ENCODE data around the gene KIF13A. TPM values are rescaled to one million over a fixed set of nuclear protein-coding genes. Genes with fewer than 3 reads are reported as not detected.
"Not testable (repeated sequence)": the region's sequence is repeated elsewhere in the genome, so short reads cannot be mapped to it uniquely, and the experiment has no call there.

The KIF13A gene
- total RNA-seq, 1 donor = 25.3 TPM

GRCh38 chr6:17740559-17741220 lies 246.7 kb downstream of the KIF13A start:
- no peak for DNase-seq (ENCODE audit: low read depth in 2 of 3, low spot score in 2 of 3)

- DNase-seq (ENCODE audit: low read depth in 2 of 3, low spot score in 2 of 3) = no peak
These were observed 249.7 kb downstream of the KIF13A start for GRCh38 chr6:17737704-17738252.

- DNase-seq (ENCODE audit: low read depth in 2 of 3, low spot score in 2 of 3) = not testable (repeated sequence)
These were observed 252.1 kb downstream of the KIF13A start for GRCh38 chr6:17735311-17735710.

- DNase-seq (ENCODE audit: low read depth in 2 of 3, low spot score in 2 of 3) = no peak
These were observed 257.2 kb downstream of the KIF13A start for GRCh38 chr6:17730078-17730704.

GRCh38 chr6:17729223-17730077 lies 258.0 kb downstream of the KIF13A start:
- no peak for DNase-seq (ENCODE audit: low read depth in 2 of 3, low spot score in 2 of 3)

- no peak for DNase-seq (ENCODE audit: low read depth in 2 of 3, low spot score in 2 of 3)
These were observed 258.7 kb downstream of the KIF13A start for GRCh38 chr6:17728551-17729222.

GRCh38 chr6:17725083-17725482 lies 262.4 kb downstream of the KIF13A start:
- DNase-seq (ENCODE audit: low read depth in 2 of 3, low spot score in 2 of 3) = peak in 2 of 3 donors; percentile 10 to 46

GRCh38 chr6:17724341-17724740 lies 263.1 kb downstream of the KIF13A start:
- no peak for DNase-seq (ENCODE audit: low read depth in 2 of 3, low spot score in 2 of 3)

GRCh38 chr6:17721671-17722070 lies 265.8 kb downstream of the KIF13A start:
- DNase-seq (ENCODE audit: low read depth in 2 of 3, low spot score in 2 of 3) = no peak

GRCh38 chr6:17719323-17720041 lies 268.0 kb downstream of the KIF13A start:
- DNase-seq (ENCODE audit: low read depth in 2 of 3, low spot score in 2 of 3) = no peak

GRCh38 chr6:17716221-17716620 lies 271.2 kb downstream of the KIF13A start:
- DNase-seq (ENCODE audit: low read depth in 2 of 3, low spot score in 2 of 3) = no peak

- peak in 2 of 3 donors; percentile 68 to 80 for DNase-seq (ENCODE audit: low read depth in 2 of 3, low spot score in 2 of 3)
These were observed 272.3 kb downstream of the KIF13A start for GRCh38 chr6:17714879-17715851.

GRCh38 chr6:17714177-17714576 lies 273.3 kb downstream of the KIF13A start:
- DNase-seq (ENCODE audit: low read depth in 2 of 3, low spot score in 2 of 3) = no peak

GRCh38 chr6:17712576-17712975 lies 274.9 kb downstream of the KIF13A start:
- DNase-seq (ENCODE audit: low read depth in 2 of 3, low spot score in 2 of 3) = no peak

- no peak for DNase-seq (ENCODE audit: low read depth in 2 of 3, low spot score in 2 of 3)
These were observed 277.1 kb downstream of the KIF13A start for GRCh38 chr6:17710331-17710730.

- no peak for DNase-seq (ENCODE audit: low read depth in 2 of 3, low spot score in 2 of 3)
These were observed 278.0 kb downstream of the KIF13A start for GRCh38 chr6:17709476-17709875.
